H1 (cell line): ENCODE measurements around the gene IPO13. TPM values are rescaled to one million over a fixed set of nuclear protein-coding genes. Genes with fewer than 3 reads are reported as not detected.

Experiments used
- CBX8 ChIP-seq: fragments of 300-800, 300-1000 bp; sonication (generic); IDR thresholded peaks from 2 replicates; pipeline ENCODE4 v1.7.1; 2016; ENCODE audit warnings: low read depth, low read length, borderline replicate concordance
- CHD2 ChIP-seq: IDR thresholded peaks from 2 replicates; pipeline ENCODE4 v1.6.1; 2012; ENCODE audit warnings: low read length, improper control_type of control experiment
- SP1 ChIP-seq: IDR thresholded peaks from 2 replicates; pipeline ENCODE4 v1.6.1; 2011; ENCODE audit warnings: low read depth, low read length
- SRF ChIP-seq: IDR thresholded peaks from 2 replicates; pipeline ENCODE4 v1.6.1; 2011; ENCODE audit warnings: mild to moderate bottlenecking, low read depth, low read length, moderate library complexity
- TBP ChIP-seq: IDR thresholded peaks from 2 replicates; pipeline ENCODE4 v1.6.1; 2011; ENCODE audit warnings: low read depth, low read length, improper control_type of control experiment
- polyA plus RNA-seq, 7 experiments: library from polyadenylated mRNA; depleted of rRNA in 3 of 7; stranded (reverse) in 5 of 7; unstranded in 2 of 7; fragments of >200 nt in 5 of 7; fragments of 200-250 nt in 2 of 7; gene quantifications; 1 replicate in 5 of 7; 2 replicates in 1 of 7; 4 replicates in 1 of 7; pipeline versions ENCODE4 v1.2.1 to v1.2.3, GENCODE V29; 2011 to 2013; ENCODE audit warnings: missing spikeins in 2 of 7, mixed read lengths in 2 of 7
- total RNA-seq: library from RNA; stranded (reverse); fragmentation: NEBNext Ultra II Directional; extraction: Animal tissue kit (Norgen Biotek cat#: 25700); gene quantifications from 2 replicates; pipeline ENCODE4 v1.2.1, GENCODE V29; 2021

IPO13 gene
- total and polyA plus RNA-seq, 2 of the 8 experiments (the other 6 are each of a cell fraction or from before 2014, with no cell fraction given), result 23.0 to 27.0 TPM

DNA sequence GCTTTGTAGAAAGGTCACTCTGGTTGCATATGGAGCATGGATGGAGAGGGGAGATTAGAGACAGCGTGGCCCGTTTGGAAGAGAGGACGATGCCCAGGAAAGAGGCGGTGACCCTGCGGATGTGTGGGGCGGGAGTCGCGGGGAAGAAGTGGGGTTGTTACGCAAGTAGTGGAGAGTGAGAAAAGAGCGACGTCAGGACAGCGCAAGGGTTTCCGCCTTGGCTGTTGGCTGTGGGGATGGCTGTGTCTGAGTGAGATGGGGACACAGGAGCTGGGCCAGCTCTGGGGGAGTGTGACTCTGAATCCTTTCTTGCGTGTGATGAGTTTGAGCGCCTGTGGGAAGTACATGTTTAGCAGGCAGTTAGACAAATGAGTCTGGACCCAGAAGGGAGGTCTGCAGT lies 36.1 kb downstream of the IPO13 start (continued):
- TF ChIP-seq SP1 (no peak), SRF (no peak), CHD2 (no peak), CBX8 (no peak), TBP (no peak)
